Effector memory CD8-positive, alpha-beta T cell (primary cell): ENCODE results near the gene GRIK2.

Experiments
- ATAC-seq: fragments of 150-1000 bp; cut with Tn5 transposase; replicated peaks from 2 replicates; pipeline ENCODE4 v1.10.0; 2021; ENCODE audit warnings: mild to moderate bottlenecking, moderate library complexity
- DNase-seq, 3 experiments: peaks; one replicate each; pipeline ENCODE4 v3.0.0; 2021
- H3K27ac Mint-ChIP-seq, 2 donors: one replicate each; pipeline ENCODE4 v1.8.0; 2022; ENCODE audit warnings: mild to moderate bottlenecking in 2 of 2, mixed read lengths in 2 of 2, moderate library complexity in 2 of 2
- H3K27me3 Mint-ChIP-seq, 2 donors: one replicate each; pipeline ENCODE4 v1.8.0; 2022; ENCODE audit warnings: mixed read lengths in 2 of 2
- H3K36me3 Mint-ChIP-seq: one replicate; pipeline ENCODE4 v1.8.0; 2022; ENCODE audit warnings: mild to moderate bottlenecking, moderate library complexity, mixed read lengths; ENCODE audit not compliant: insufficient read depth
- H3K4me1 Mint-ChIP-seq, 2 donors: one replicate each; pipeline ENCODE4 v1.8.0; 2022; ENCODE audit warnings: low read depth in 2 of 2, mixed read lengths in 2 of 2
- H3K4me3 Mint-ChIP-seq, 2 donors: one replicate each; pipeline ENCODE4 v1.8.0; 2022; ENCODE audit warnings: mild to moderate bottlenecking in 2 of 2, mixed read lengths in 2 of 2, moderate library complexity in 2 of 2
- H3K9me3 Mint-ChIP-seq, 2 donors: one replicate each; pipeline ENCODE4 v1.8.0; 2022; ENCODE audit warnings: mixed read lengths in 2 of 2

The GRIK2 gene

GRCh38 chr6:102022281-102022680 lies 628.8 kb downstream of the GRIK2 start:
- Mint-ChIP-seq H3K36me3 (no peaks in the 10 kb centered on the region), H3K9me3 (no peaks in the 10 kb centered on the region), H3K27me3 (no peaks in the 10 kb centered on the region), H3K27ac (no peak overlapping the region), H3K4me3 (no peak overlapping the region), H3K4me1 (no peaks in the 10 kb centered on the region)
- ATAC-seq (no peak), DNase-seq (no peak)

GRCh38 chr6:102022803-102023202 lies 629.3 kb downstream of the GRIK2 start:
- Mint-ChIP-seq H3K27ac (no peak overlapping the region), H3K9me3 (no peaks in the 10 kb centered on the region), H3K36me3 (no peaks in the 10 kb centered on the region), H3K27me3 (no peaks in the 10 kb centered on the region), H3K4me3 (no peak overlapping the region), H3K4me1 (no peaks in the 10 kb centered on the region)
- DNase-seq (no peak), ATAC-seq (no peak)

GRCh38 chr6:102023977-102024657 lies 630.6 kb downstream of the GRIK2 start:
- no peak for ATAC-seq
- H3K36me3 Mint-ChIP-seq, result no peaks in the 10 kb centered on the region
- DNase-seq, result no peak
- no peak overlapping the region for H3K27ac Mint-ChIP-seq
- no peaks in the 10 kb centered on the region for H3K4me1 Mint-ChIP-seq
- H3K9me3 Mint-ChIP-seq, result no peaks in the 10 kb centered on the region
- H3K27me3 Mint-ChIP-seq, result no peaks in the 10 kb centered on the region
- no peak overlapping the region for H3K4me3 Mint-ChIP-seq

- Mint-ChIP-seq H3K27ac (no peak overlapping the region), H3K4me3 (no peak overlapping the region), H3K36me3 (no peaks in the 10 kb centered on the region), H3K4me1 (no peaks in the 10 kb centered on the region), H3K27me3 (no peaks in the 10 kb centered on the region), H3K9me3 (peaks cover 0 to 1% of the 10 kb centered on the region in 2 donors)
- no peak for ATAC-seq
- no peak for DNase-seq
Measured at GRCh38 chr6:102026649-102027048, 633.1 kb downstream of the GRIK2 start.

GRCh38 chr6:102028176-102028575 lies 634.7 kb downstream of the GRIK2 start:
- H3K4me3 Mint-ChIP-seq, result no peak overlapping the region
- H3K9me3 Mint-ChIP-seq, result peaks cover 0 to 1% of the 10 kb centered on the region in 2 donors
- H3K36me3 Mint-ChIP-seq, result no peaks in the 10 kb centered on the region
- H3K27me3 Mint-ChIP-seq, result no peaks in the 10 kb centered on the region
- H3K27ac Mint-ChIP-seq, result no peak overlapping the region
- H3K4me1 Mint-ChIP-seq, result no peaks in the 10 kb centered on the region
- ATAC-seq, result no peak
- DNase-seq, result no peak

- ATAC-seq (no peak), DNase-seq (no peak)
- Mint-ChIP-seq H3K27me3 (no peaks in the 10 kb centered on the region), H3K4me3 (no peak overlapping the region), H3K27ac (no peak overlapping the region), H3K4me1 (no peaks in the 10 kb centered on the region), H3K36me3 (no peaks in the 10 kb centered on the region), H3K9me3 (peaks cover 1 to 7% of the 10 kb centered on the region in 2 donors)
Measured at GRCh38 chr6:102038964-102039363, 645.5 kb downstream of the GRIK2 start.

- H3K36me3 Mint-ChIP-seq, result no peaks in the 10 kb centered on the region
- H3K9me3 Mint-ChIP-seq, result peaks cover 1 to 7% of the 10 kb centered on the region in 2 donors
- no peak overlapping the region for H3K4me3 Mint-ChIP-seq
- ATAC-seq, result no peak
- H3K4me1 Mint-ChIP-seq, result no peaks in the 10 kb centered on the region
- DNase-seq, result no peak
- no peaks in the 10 kb centered on the region for H3K27me3 Mint-ChIP-seq
- H3K27ac Mint-ChIP-seq, result no peak overlapping the region
Measured at GRCh38 chr6:102039441-102039840, 645.9 kb downstream of the GRIK2 start.

- no peaks in the 10 kb centered on the region for H3K27me3 Mint-ChIP-seq
Measured at GRCh38 chr6:102051001-102051400, 657.5 kb downstream of the GRIK2 start.

GRCh38 chr6:102051720-102052119 lies 658.2 kb downstream of the GRIK2 start:
- H3K27me3 Mint-ChIP-seq, result no peaks in the 10 kb centered on the region
- no peak overlapping the region for H3K27ac Mint-ChIP-seq
- H3K36me3 Mint-ChIP-seq, result no peaks in the 10 kb centered on the region
- ATAC-seq (no peak), DNase-seq (no peak)
- H3K4me3 Mint-ChIP-seq, result no peak overlapping the region
- no peaks in the 10 kb centered on the region for H3K4me1 Mint-ChIP-seq
- peaks cover 0 to 2% of the 10 kb centered on the region in 2 donors for H3K9me3 Mint-ChIP-seq

More at GRCh38 chr6:102051001-102051400, 657.5 kb downstream of the GRIK2 start:
- no peaks in the 10 kb centered on the region for H3K4me1 Mint-ChIP-seq
- H3K27ac Mint-ChIP-seq, result no peak overlapping the region
- ATAC-seq, result no peak
- peaks cover 0 to 2% of the 10 kb centered on the region in 2 donors for H3K9me3 Mint-ChIP-seq
- H3K4me3 Mint-ChIP-seq, result no peak overlapping the region
- no peaks in the 10 kb centered on the region for H3K36me3 Mint-ChIP-seq
- no peak for DNase-seq

- no peaks in the 10 kb centered on the region for H3K36me3 Mint-ChIP-seq
- H3K27me3 Mint-ChIP-seq, result no peaks in the 10 kb centered on the region
- no peaks in the 10 kb centered on the region for H3K4me1 Mint-ChIP-seq
- H3K9me3 Mint-ChIP-seq, result peaks cover 0 to 7% of the 10 kb centered on the region in 2 donors
- H3K4me3 Mint-ChIP-seq, result no peak overlapping the region
- DNase-seq (no peak), ATAC-seq (no peak)
- no peak overlapping the region for H3K27ac Mint-ChIP-seq
Measured at GRCh38 chr6:102064142-102064541, 670.6 kb downstream of the GRIK2 start.

GRCh38 chr6:102066301-102066700 lies 672.8 kb downstream of the GRIK2 start:
- no peak for ATAC-seq
- Mint-ChIP-seq H3K36me3 (no peaks in the 10 kb centered on the region), H3K9me3 (peaks cover 2 to 7% of the 10 kb centered on the region in 2 donors), H3K27me3 (no peaks in the 10 kb centered on the region), H3K4me1 (no peaks in the 10 kb centered on the region), H3K4me3 (no peak overlapping the region), H3K27ac (no peak overlapping the region)
- no peak for DNase-seq

- Mint-ChIP-seq H3K36me3 (no peaks in the 10 kb centered on the region), H3K27me3 (no peaks in the 10 kb centered on the region), H3K9me3 (peaks cover 2 to 7% of the 10 kb centered on the region in 2 donors), H3K4me3 (no peak overlapping the region), H3K4me1 (no peaks in the 10 kb centered on the region), H3K27ac (no peak overlapping the region)
- ATAC-seq (no peak), DNase-seq (no peak)
Measured at GRCh38 chr6:102068349-102068929, 674.9 kb downstream of the GRIK2 start.

GRCh38 chr6:102075539-102075938 lies 682.0 kb downstream of the GRIK2 start:
- H3K9me3 Mint-ChIP-seq, result peaks cover 0 to 5% of the 10 kb centered on the region in 2 donors
- DNase-seq (no peak), ATAC-seq (no peak)
- H3K36me3 Mint-ChIP-seq, result no peaks in the 10 kb centered on the region
- H3K27me3 Mint-ChIP-seq, result no peaks in the 10 kb centered on the region
- no peak overlapping the region for H3K27ac Mint-ChIP-seq
- no peak overlapping the region for H3K4me3 Mint-ChIP-seq
- H3K4me1 Mint-ChIP-seq, result no peaks in the 10 kb centered on the region

- Mint-ChIP-seq H3K36me3 (no peaks in the 10 kb centered on the region), H3K27me3 (no peaks in the 10 kb centered on the region)
Measured at GRCh38 chr6:102085257-102085656, 691.7 kb downstream of the GRIK2 start.

More at GRCh38 chr6:102085257-102085656, 691.7 kb downstream of the GRIK2 start:
- no peaks in the 10 kb centered on the region for H3K4me1 Mint-ChIP-seq
- DNase-seq, result no peak
- ATAC-seq, result no peak
- no peak overlapping the region for H3K27ac Mint-ChIP-seq
- peaks cover 0 to 2% of the 10 kb centered on the region in 2 donors for H3K9me3 Mint-ChIP-seq
- no peak overlapping the region for H3K4me3 Mint-ChIP-seq
